ENCODE data around the gene CYBA. TPM values are rescaled to one million over a fixed set of nuclear protein-coding genes. Genes with fewer than 3 reads are reported as not detected.
A peak's percentile ranks its signal among the peaks of the same experiment; 100 is the strongest.

CYBA gene
- total and polyA plus RNA-seq, 3 experiments from 2014 or later = 208 to 1,129 (median 237) TPM

DNA sequence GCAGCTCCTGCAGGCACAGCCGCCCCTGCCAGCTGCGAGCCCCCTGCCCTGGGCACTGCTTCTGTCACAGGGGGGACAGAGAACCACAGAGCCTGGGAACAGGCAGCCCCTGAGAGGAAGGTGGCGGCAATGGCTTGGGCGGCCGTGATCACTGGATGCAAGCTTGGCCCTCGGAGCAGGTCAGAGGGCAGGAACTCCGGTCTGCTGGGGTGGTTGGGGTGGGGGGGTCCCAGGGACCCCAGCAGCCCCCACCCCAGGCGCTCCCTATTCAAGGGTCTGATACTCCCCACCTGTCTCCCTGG, 1.9 kb upstream of the CYBA start:
- H3K4me1 ChIP-seq (ENCODE audit: insufficient read depth, low read length) = peaks cover 24% of the 10 kb centered on the region
- H3K4me3 Mint-ChIP-seq = peak overlapping the region in 1 of 7 donors; percentile 28
- ChIA-PET POLR2A (no interaction called here), CTCF (interaction anchor here (1.3 kb wide), 1 partner anchor 10 kb away, joined by 5 read pairs; the partner anchor contains the start of gene MVD)
- peaks cover 0 to 43% (median 0%) of the 10 kb centered on the region in 3 donors for H3K36me3 Mint-ChIP-seq
- H3K27me3 ChIP-seq (ENCODE audit: insufficient read depth, low read length, poor library complexity, severe bottlenecking) = no peaks in the 10 kb centered on the region
- no peaks in the 10 kb centered on the region for H3K9me3 ChIP-seq (ENCODE audit: low read length)
- H3K36me3 ChIP-seq (ENCODE audit: insufficient read depth, low read length) = peaks cover 5% of the 10 kb centered on the region
- no peaks in the 10 kb centered on the region for H3K9me3 Mint-ChIP-seq
- H3K27me3 Mint-ChIP-seq = peaks cover 0 to 2% of the 10 kb centered on the region in 2 donors
- peak overlapping the region in 4 of 8 donors; percentile 40 to 84 (median 70) for H3K27ac Mint-ChIP-seq
- no peak overlapping the region for H3K27ac ChIP-seq (ENCODE audit: low read depth, low read length)
- H3K4me3 ChIP-seq (ENCODE audit: low read length) = no peak overlapping the region
- H3K4me1 Mint-ChIP-seq = peaks cover 13 to 29% (median 13%) of the 10 kb centered on the region in 3 donors
- no peak for DNase-seq

DNA sequence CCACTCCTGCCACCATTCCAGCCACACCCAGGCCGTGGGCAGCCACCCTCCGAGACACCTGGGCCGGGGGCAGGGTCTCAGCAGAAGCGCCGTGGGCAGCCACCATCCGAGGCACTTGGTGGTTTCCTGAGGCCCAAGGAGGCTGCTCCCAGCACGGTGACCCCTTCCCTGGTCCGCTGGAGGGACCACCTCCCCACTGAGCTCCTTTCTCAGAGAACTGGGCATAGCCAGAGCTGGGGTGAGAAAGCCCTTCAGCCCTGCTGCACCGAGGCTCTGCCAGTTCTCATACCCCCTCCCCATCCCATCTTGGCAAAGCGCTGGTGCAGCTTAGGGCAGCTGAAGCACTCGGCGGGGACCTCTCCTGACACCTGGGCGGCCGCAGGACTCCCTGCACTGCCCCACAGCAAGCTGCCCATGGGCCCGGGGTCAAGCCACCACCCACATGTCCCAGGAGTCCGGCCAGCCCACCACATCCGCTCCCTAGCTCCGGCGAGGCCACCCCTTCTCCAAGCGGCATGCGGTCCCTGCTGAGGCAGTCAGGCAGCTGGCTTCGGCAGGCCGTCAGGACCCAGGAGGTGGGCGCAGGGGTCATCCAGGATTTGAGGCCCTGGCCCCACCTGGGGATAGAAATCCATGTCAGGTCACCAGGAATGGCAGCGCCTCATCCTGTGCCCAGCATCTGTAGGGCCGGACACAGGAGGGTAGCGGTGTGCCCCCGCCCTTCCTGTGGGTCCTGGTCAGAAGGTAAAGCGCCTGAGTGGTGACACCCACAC, 1.3 kb upstream of the CYBA start:
- H3K27me3 Mint-ChIP-seq = peaks cover 0 to 2% of the 10 kb centered on the region in 2 donors
- H3K9me3 Mint-ChIP-seq = no peaks in the 10 kb centered on the region
- peak overlapping the region in 5 of 8 donors; percentile 70 to 100 (median 84) for H3K27ac Mint-ChIP-seq
- Histone ChIP-seq H3K4me1 (ENCODE audit: insufficient read depth, low read length) (peaks cover 24% of the 10 kb centered on the region), H3K27me3 (ENCODE audit: insufficient read depth, low read length, poor library complexity, severe bottlenecking) (no peaks in the 10 kb centered on the region), H3K36me3 (ENCODE audit: insufficient read depth, low read length) (peaks cover 5% of the 10 kb centered on the region), H3K27ac (ENCODE audit: low read depth, low read length) (peak overlapping the region; percentile 95), H3K9me3 (ENCODE audit: low read length) (no peaks in the 10 kb centered on the region), H3K4me3 (ENCODE audit: low read length) (no peak overlapping the region)
- peaks cover 13 to 34% (median 13%) of the 10 kb centered on the region in 3 donors for H3K4me1 Mint-ChIP-seq
- peaks cover 0 to 45% (median 0%) of the 10 kb centered on the region in 3 donors for H3K36me3 Mint-ChIP-seq
- POLR2A ChIA-PET = interaction anchor here (1.4 to 3.3 kb wide), 2 partner anchors 11 to 49 kb away, joined by 6 to 9 read pairs; no protein-coding TSS in a partner anchor
- H3K4me3 Mint-ChIP-seq = peak overlapping the region in 4 of 7 donors; percentile 15 to 66 (median 48)
- CTCF ChIA-PET = interaction anchor here (1.3 kb wide), 1 partner anchor 10 kb away, joined by 5 read pairs; the partner anchor contains the start of gene MVD
- DNase-seq = no peak

DNA sequence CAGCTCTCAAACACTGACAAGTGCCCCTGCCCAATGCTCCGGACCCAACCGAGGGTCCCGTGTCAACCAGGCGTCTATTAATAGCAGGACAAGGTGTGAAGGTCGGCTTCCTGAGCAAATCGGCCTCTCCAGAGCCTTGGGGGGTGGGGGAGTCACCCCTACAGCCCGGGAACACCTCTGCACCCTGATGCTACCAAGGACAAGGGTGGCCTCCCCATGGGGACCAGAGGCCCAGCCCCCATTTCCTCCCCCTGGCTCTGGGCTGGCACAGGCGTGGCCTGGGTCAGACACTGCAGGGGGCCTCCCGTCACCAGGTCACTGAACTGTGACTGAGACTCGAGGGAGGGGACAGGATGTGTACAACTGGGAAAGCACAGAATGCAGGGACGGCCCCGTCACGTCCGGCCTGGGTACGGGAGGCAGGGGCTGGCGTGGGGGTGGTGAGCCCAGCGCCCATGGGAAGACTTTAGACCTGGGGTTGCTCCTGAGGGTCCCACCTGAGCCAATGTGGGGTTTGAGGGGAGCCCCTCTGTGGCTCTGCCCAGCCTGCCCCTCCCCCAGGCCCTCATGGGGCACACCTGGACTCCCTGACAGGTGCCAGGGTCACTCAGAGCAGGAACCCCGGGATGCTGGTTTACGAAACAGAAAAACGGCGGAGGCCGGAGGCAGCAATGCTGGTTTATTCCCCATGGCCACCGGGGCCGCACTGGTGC, 579 bp upstream of the CYBA start:
- peak overlapping the region; percentile 88 to 98 (median 92) for H3K4me3 Mint-ChIP-seq
- peaks cover 0 to 45% (median 0%) of the 10 kb centered on the region in 3 donors for H3K36me3 Mint-ChIP-seq
- peaks cover 24% of the 10 kb centered on the region for H3K4me1 ChIP-seq (ENCODE audit: insufficient read depth, low read length)
- no peaks in the 10 kb centered on the region for H3K9me3 Mint-ChIP-seq
- peaks cover 0 to 2% of the 10 kb centered on the region in 2 donors for H3K27me3 Mint-ChIP-seq
- POLR2A ChIA-PET = interaction anchor here (0.5 to 3.3 kb wide), 3 partner anchors 10 to 50 kb away, joined by 3 to 9 read pairs (median 6); no protein-coding TSS in a partner anchor
- H3K27ac Mint-ChIP-seq = peak overlapping the region; percentile 80 to 100 (median 95)
- H3K4me1 Mint-ChIP-seq = peaks cover 13 to 36% (median 13%) of the 10 kb centered on the region in 3 donors
- H3K27me3 ChIP-seq (ENCODE audit: insufficient read depth, low read length, poor library complexity, severe bottlenecking) = no peaks in the 10 kb centered on the region
- H3K27ac ChIP-seq (ENCODE audit: low read depth, low read length) = peak overlapping the region; percentile 95
- DNase-seq = peak; percentile 59 to 87 (median 82)
- peak overlapping the region; percentile 96 for H3K4me3 ChIP-seq (ENCODE audit: low read length)
- no peaks in the 10 kb centered on the region for H3K9me3 ChIP-seq (ENCODE audit: low read length)
- CTCF ChIA-PET = interaction anchor here (1.3 kb wide), 1 partner anchor 11 kb away, joined by 5 read pairs; the partner anchor contains the start of gene MVD
- H3K36me3 ChIP-seq (ENCODE audit: insufficient read depth, low read length) = peaks cover 5% of the 10 kb centered on the region

DNA sequence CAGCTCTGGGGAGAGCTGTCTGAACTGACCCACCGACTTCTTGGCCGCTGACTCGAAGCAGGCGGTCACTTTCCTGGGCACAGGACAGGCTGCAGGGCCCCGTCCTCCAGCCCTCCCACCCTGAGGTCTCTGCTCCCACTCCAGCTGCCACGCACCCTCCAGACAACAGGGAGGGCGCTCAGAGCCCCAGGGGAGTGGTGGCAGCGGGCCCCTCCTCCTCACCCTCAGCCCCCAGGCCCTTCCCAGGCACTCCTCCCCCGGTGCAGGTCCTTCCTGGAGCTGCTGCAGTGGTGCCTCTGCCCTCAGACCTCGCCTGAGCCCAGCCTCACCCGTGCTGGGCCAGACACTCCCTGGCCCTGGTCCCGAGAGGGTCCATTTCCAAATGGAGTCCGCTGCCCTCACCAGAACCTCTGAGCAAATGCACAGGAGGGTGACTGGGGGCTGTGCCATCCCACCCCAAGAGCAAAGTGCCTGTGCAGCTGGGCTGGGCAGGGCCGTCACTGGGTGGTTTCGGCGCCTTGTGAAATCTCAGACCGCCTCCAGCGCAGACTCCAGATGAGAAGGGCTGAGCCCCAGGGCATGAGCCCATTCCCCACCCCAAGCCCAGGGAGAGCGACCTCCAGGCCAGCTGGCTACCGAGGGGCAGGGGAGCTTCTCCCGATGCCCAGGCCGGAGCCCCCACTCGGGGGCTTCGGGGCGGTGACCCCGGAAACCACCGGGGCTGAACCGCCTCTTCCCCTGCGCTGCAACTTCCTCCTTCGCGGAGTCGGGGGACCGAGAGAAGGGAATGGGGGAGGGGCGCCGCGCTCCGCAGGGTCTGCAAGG, 717 bp downstream of the CYBA start:
- peak overlapping the region; percentile 96 for H3K4me3 ChIP-seq (ENCODE audit: low read length)
- H3K9me3 Mint-ChIP-seq = no peaks in the 10 kb centered on the region
- peak in 4 of 5 donors; percentile 30 to 71 (median 54) for DNase-seq
- H3K36me3 Mint-ChIP-seq = peaks cover 0 to 53% (median 0%) of the 10 kb centered on the region in 3 donors
- H3K27me3 Mint-ChIP-seq = peaks cover 0 to 2% of the 10 kb centered on the region in 2 donors
- H3K27ac Mint-ChIP-seq = peak overlapping the region; percentile 67 to 98 (median 94)
- no peaks in the 10 kb centered on the region for H3K9me3 ChIP-seq (ENCODE audit: low read length)
- peaks cover 24% of the 10 kb centered on the region for H3K4me1 ChIP-seq (ENCODE audit: insufficient read depth, low read length)
- H3K4me3 Mint-ChIP-seq = peak overlapping the region; percentile 90 to 98 (median 95)
- peaks cover 5% of the 10 kb centered on the region for H3K36me3 ChIP-seq (ENCODE audit: insufficient read depth, low read length)
- no peaks in the 10 kb centered on the region for H3K27me3 ChIP-seq (ENCODE audit: insufficient read depth, low read length, poor library complexity, severe bottlenecking)
- H3K27ac ChIP-seq (ENCODE audit: low read depth, low read length) = peak overlapping the region; percentile 95
- CTCF ChIA-PET = interaction anchor here (0.8 to 1.9 kb wide), 3 partner anchors 30 to 87 kb away, joined by 3 to 6 read pairs (median 5); no protein-coding TSS in a partner anchor
- peaks cover 14 to 43% (median 16%) of the 10 kb centered on the region in 3 donors for H3K4me1 Mint-ChIP-seq
- POLR2A ChIA-PET = interaction anchor here (0.8 to 3.3 kb wide), 5 partner anchors 10 to 162 kb away, joined by 3 to 9 read pairs (median 3); partner anchors contain the start of gene APRT

DNA sequence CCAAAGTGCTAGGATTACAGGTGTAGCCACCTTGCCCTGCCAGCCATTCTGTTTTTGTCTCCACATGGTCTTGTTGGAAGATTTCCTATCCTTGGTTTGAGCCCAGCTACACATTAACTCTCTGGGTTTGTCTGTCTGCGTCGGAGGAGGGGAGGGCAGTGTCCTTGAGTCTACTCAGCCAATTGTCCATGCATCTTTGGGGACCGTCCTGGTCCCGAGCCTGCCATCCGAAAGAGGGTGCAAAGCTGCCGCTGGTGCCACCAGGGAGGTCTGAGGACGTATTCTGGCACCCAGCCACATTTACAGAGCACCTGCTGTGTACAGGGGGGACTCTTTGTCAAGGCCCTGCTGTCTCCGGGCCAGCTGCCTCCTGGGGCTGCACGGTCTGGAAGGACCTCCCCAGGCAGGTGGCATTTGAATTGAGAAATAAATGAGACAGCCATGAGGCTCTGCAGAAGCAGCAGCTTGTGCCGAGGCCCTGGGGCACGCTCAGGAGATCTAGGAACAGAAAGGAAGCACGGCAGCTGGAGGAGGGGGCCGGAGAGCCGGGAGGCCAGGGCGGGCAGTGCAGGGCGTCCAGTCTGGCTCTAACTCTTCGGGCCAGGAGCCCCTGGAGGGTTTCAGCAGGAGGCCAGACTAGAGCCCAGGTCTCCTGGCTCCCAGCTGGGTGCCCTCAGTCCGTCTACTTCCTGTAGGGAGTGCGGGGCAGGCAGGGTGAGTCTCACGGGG, 1.5 kb downstream of the CYBA start:
- Histone ChIP-seq H3K27ac (ENCODE audit: low read depth, low read length) (peak overlapping the region; percentile 95), H3K36me3 (ENCODE audit: insufficient read depth, low read length) (peaks cover 5% of the 10 kb centered on the region), H3K9me3 (ENCODE audit: low read length) (no peaks in the 10 kb centered on the region), H3K4me1 (ENCODE audit: insufficient read depth, low read length) (peaks cover 24% of the 10 kb centered on the region), H3K4me3 (ENCODE audit: low read length) (peak overlapping the region; percentile 96), H3K27me3 (ENCODE audit: insufficient read depth, low read length, poor library complexity, severe bottlenecking) (no peaks in the 10 kb centered on the region)
- Mint-ChIP-seq H3K9me3 (no peaks in the 10 kb centered on the region), H3K4me1 (peaks cover 18 to 48% (median 21%) of the 10 kb centered on the region in 3 donors), H3K27me3 (peaks cover 0 to 2% of the 10 kb centered on the region in 2 donors), H3K4me3 (peak overlapping the region; percentile 90 to 98 (median 95)), H3K27ac (peak overlapping the region; percentile 25 to 98 (median 87)), H3K36me3 (peaks cover 0 to 53% (median 0%) of the 10 kb centered on the region in 3 donors)
- POLR2A ChIA-PET = interaction anchor here (0.6 to 3.3 kb wide), 10 partner anchors 9 to 162 kb away, joined by 3 to 9 read pairs (median 3); partner anchors contain the start of gene APRT
- DNase-seq = no peak
- CTCF ChIA-PET = interaction anchor here (0.8 to 1.9 kb wide), 4 partner anchors 29 to 88 kb away, joined by 3 to 6 read pairs (median 4); no protein-coding TSS in a partner anchor

DNA sequence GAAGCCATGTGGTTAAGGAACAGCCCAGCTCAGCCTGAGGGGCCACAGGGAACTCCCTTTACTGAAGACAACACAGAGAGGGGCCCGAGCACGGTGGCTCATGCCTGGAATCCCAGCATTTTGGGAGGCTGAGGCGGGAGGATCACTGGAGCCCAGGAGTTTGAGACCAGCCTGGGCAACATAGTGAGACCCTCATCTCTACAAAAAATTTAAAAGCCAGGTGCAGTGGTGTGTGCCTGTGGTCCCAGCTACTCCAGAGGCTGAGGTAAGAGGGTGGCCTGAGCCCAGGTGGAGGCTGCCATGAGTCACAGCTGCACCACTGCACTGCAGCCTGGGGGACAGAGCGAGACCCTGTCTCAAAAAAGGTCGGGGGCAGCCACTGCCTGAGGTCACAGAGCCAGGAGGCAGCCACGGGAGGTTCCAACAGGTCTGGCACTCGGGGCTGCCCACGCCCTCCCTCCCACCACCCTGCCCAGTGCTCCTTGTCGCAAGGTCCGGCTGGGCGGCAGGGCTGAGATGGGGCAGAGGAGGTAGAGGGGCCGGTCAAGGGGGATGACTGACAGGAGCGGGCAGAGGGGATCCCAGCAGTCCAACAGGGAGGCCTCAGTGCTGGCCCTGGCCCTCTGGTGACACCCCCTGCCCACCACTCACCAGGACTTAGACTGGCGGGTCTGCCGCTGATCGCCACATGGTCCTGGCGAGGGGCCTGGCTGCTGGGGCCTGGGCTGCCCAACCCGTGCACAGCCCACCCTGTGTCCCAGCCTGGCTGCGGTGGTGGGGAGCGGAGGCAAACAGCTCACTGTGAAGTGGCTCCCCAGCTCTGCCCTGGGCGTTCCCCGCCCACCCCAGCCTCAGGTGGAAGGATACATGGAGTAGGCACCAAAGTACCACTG, 3.4 kb downstream of the CYBA start:
- peak in 1 of 5 donors; percentile 38 for DNase-seq
- no peaks in the 10 kb centered on the region for H3K9me3 ChIP-seq (ENCODE audit: low read length)
- CTCF ChIA-PET = interaction anchor here (2.7 kb wide), 1 partner anchor 15 kb away, joined by 5 read pairs; no protein-coding TSS in a partner anchor
- peaks cover 5% of the 10 kb centered on the region for H3K36me3 ChIP-seq (ENCODE audit: insufficient read depth, low read length)
- Mint-ChIP-seq H3K27ac (peak overlapping the region in 4 of 8 donors; percentile 33 to 92 (median 56)), H3K36me3 (peaks cover 0 to 56% (median 4%) of the 10 kb centered on the region in 3 donors), H3K27me3 (peaks cover 0 to 2% of the 10 kb centered on the region in 2 donors), H3K4me1 (peaks cover 20 to 53% (median 26%) of the 10 kb centered on the region in 3 donors), H3K4me3 (peak overlapping the region in 4 of 7 donors; percentile 8 to 73 (median 40)), H3K9me3 (no peaks in the 10 kb centered on the region)
- no peak overlapping the region for H3K27ac ChIP-seq (ENCODE audit: low read depth, low read length)
- H3K27me3 ChIP-seq (ENCODE audit: insufficient read depth, low read length, poor library complexity, severe bottlenecking) = no peaks in the 10 kb centered on the region
- H3K4me3 ChIP-seq (ENCODE audit: low read length) = no peak overlapping the region
- peaks cover 24% of the 10 kb centered on the region for H3K4me1 ChIP-seq (ENCODE audit: insufficient read depth, low read length)
- POLR2A ChIA-PET = no interaction called here
